Suprapubic skin (tissue), 4 donors: ENCODE data around the gene STIM1.

ENCODE experiments used
- CTCF ChIP-seq, 2 donors: fragments of 200-600 bp in 1 of 2; fragments of 450-650 bp in 1 of 2; sonication (generic) in 1 of 2; IDR thresholded peaks; one replicate each; pipeline ENCODE4 v1.5.1; 2016 to 2019; ENCODE audit warnings: antibody characterized with exemption in 2 of 2, mild to moderate bottlenecking in 1 of 2, moderate library complexity in 1 of 2
- EP300 ChIP-seq: sonication (generic); formaldehyde crosslinking; IDR thresholded peaks from one replicate; pipeline ENCODE4 v1.6.1; 2017; ENCODE audit warnings: antibody characterized with exemption
- POLR2A ChIP-seq, 2 donors: fragments of 450-650 bp; IDR thresholded peaks; one replicate each; pipeline ENCODE4 v1.6.1; 2017; ENCODE audit warnings: antibody characterized with exemption in 2 of 2, mild to moderate bottlenecking in 2 of 2, moderate library complexity in 2 of 2
- POLR2AphosphoS5 ChIP-seq, 3 donors: sonication (generic); formaldehyde crosslinking; IDR thresholded peaks; one replicate each; pipeline ENCODE4 v1.6.1; 2017; ENCODE audit warnings: antibody characterized with exemption in 3 of 3

- TF ChIP-seq CTCF (IDR thresholded peaks at IDR 0.05) (no peak), POLR2AphosphoS5 (IDR thresholded peaks at IDR 0.05) (no peak), POLR2A (IDR thresholded peaks at IDR 0.05) (no peak), EP300 (no peak)
Measured at GRCh38 chr11:4085575-4085974, 230.1 kb downstream of the STIM1 start.
